GM18868 (cell line): ENCODE measurements around the gene MTX1.
"Not testable (repeated sequence)": the region's sequence is repeated elsewhere in the genome, so short reads cannot be mapped to it uniquely, and the experiment has no call there.

ENCODE experiments used
- ATAC-seq: cut with Tn5 transposase; IDR thresholded peaks from one replicate; pipeline ENCODE4 v1.9.1; 2021; ENCODE audit warnings: mild to moderate bottlenecking, moderate library complexity; ENCODE audit not compliant: unreplicated experiment

Gene MTX1

GRCh38 chr1:155205969-155206593, 2.4 kb upstream of the MTX1 start:
- no peak for ATAC-seq

- ATAC-seq: no peak
These were observed 1.3 kb upstream of the MTX1 start for GRCh38 chr1:155206891-155207805.

GRCh38 chr1:155207806-155208540, 522 bp upstream of the MTX1 start, which contains the start of gene THBS3:
Gene THBS3, minus strand, starts transcription at chr1:155207897. Its CDS starts 21 bp downstream, at chr1:155207876.
- no peak for ATAC-seq

- no peak for ATAC-seq
These were observed 822 bp downstream of the MTX1 start for GRCh38 chr1:155209312-155209721.

GRCh38 chr1:155210314-155211104, 2.0 kb downstream of the MTX1 start:
- ATAC-seq: no peak

- ATAC-seq: not testable (repeated sequence)
These were observed 3.0 kb downstream of the MTX1 start for GRCh38 chr1:155211381-155212050.

GRCh38 chr1:155212051-155212440, 3.6 kb downstream of the MTX1 start:
- ATAC-seq: not testable (repeated sequence)

GRCh38 chr1:155214702-155215101, 6.2 kb downstream of the MTX1 start:
- not testable (repeated sequence) for ATAC-seq

- ATAC-seq: no peak
These were observed 10.5 kb downstream of the MTX1 start for GRCh38 chr1:155218854-155219591.

- ATAC-seq: no peak
These were observed 11.1 kb downstream of the MTX1 start for GRCh38 chr1:155219592-155220031.

- ATAC-seq: not testable (repeated sequence)
These were observed 11.9 kb downstream of the MTX1 start for GRCh38 chr1:155220211-155220965.

GRCh38 chr1:155223047-155223446, 14.6 kb downstream of the MTX1 start:
- ATAC-seq: no peak

GRCh38 chr1:155225404-155225759, 16.9 kb downstream of the MTX1 start:
- not testable (repeated sequence) for ATAC-seq

- no peak for ATAC-seq
These were observed 17.9 kb downstream of the MTX1 start for GRCh38 chr1:155226188-155226909.

- ATAC-seq: no peak
These were observed 18.4 kb downstream of the MTX1 start for GRCh38 chr1:155226910-155227260.

GRCh38 chr1:155227261-155228095, 19.0 kb downstream of the MTX1 start:
- ATAC-seq: peak; percentile 86

GRCh38 chr1:155228096-155228427, 19.6 kb downstream of the MTX1 start:
- ATAC-seq: no peak
